ENCODE measurements around the gene MALRD1. TPM values are rescaled to one million over a fixed set of nuclear protein-coding genes. Genes with fewer than 3 reads are reported as not detected.

MALRD1 gene
- total RNA-seq, 2 donors from 2014 or later: 0.26 to 1.3 TPM

- no peak for ATAC-seq
- Histone ChIP-seq H3K4me3 (no peak overlapping the region), H3K36me3 (replicated peaks in 1 of 2; ENCODE audit: insufficient read depth in 1 of 2, low read depth in 2 of 2) (no peaks in the 10 kb centered on the region), H3K27ac (no peak overlapping the region), H3K4me1 (no peaks in the 10 kb centered on the region), H3K27me3 (no peaks in the 10 kb centered on the region), H3K9me3 (no peaks in the 10 kb centered on the region)
- no peak for DNase-seq
- no peak for TF ChIP-seq CTCF (IDR thresholded peaks at IDR 0.05)
- no peak for TF ChIP-seq POLR2A (IDR thresholded peaks at IDR 0.05)
- intact Hi-C loops (cut with DNase I): no loop called here
- WGBS, 2 donors: 4 to 11% methylated on average over 2 of the region's 2 CpGs
These were observed 299.0 kb downstream of the MALRD1 start for GRCh38 chr10:19347621-19348020.

- intact Hi-C loops (cut with DNase I): no loop called here
- 70 to 75% methylated on average over 2 of the region's 2 CpGs for WGBS, 2 donors
- no peaks in the 10 kb centered on the region for H3K9me3 ChIP-seq
These were observed 318.6 kb downstream of the MALRD1 start for GRCh38 chr10:19367176-19367575.

GRCh38 chr10:19373988-19374387, 325.4 kb downstream of the MALRD1 start:
- WGBS, 2 donors: 44 to 56% methylated on average over 3 of the region's 3 CpGs
- Histone ChIP-seq H3K36me3 (replicated peaks in 1 of 2; ENCODE audit: insufficient read depth in 1 of 2, low read depth in 2 of 2) (no peaks in the 10 kb centered on the region), H3K4me3 (no peak overlapping the region), H3K27ac (no peak overlapping the region), H3K4me1 (no peaks in the 10 kb centered on the region), H3K9me3 (no peaks in the 10 kb centered on the region), H3K27me3 (no peaks in the 10 kb centered on the region)
- TF ChIP-seq POLR2A (IDR thresholded peaks at IDR 0.05) (no peak), CTCF (IDR thresholded peaks at IDR 0.05) (no peak)
- DNase-seq (no peak), ATAC-seq (no peak)
- intact Hi-C loops (cut with DNase I): no loop called here

More at GRCh38 chr10:19367176-19367575, 318.6 kb downstream of the MALRD1 start:
- H3K4me3 ChIP-seq: no peak overlapping the region
- no peaks in the 10 kb centered on the region for H3K36me3 ChIP-seq (replicated peaks in 1 of 2; ENCODE audit: insufficient read depth in 1 of 2, low read depth in 2 of 2)
- H3K27me3 ChIP-seq: no peaks in the 10 kb centered on the region
- no peak overlapping the region for H3K27ac ChIP-seq
- no peak for TF ChIP-seq CTCF (IDR thresholded peaks at IDR 0.05)
- no peak for TF ChIP-seq POLR2A (IDR thresholded peaks at IDR 0.05)
- DNase-seq (no peak), ATAC-seq (no peak)
- no peaks in the 10 kb centered on the region for H3K4me1 ChIP-seq

DNA sequence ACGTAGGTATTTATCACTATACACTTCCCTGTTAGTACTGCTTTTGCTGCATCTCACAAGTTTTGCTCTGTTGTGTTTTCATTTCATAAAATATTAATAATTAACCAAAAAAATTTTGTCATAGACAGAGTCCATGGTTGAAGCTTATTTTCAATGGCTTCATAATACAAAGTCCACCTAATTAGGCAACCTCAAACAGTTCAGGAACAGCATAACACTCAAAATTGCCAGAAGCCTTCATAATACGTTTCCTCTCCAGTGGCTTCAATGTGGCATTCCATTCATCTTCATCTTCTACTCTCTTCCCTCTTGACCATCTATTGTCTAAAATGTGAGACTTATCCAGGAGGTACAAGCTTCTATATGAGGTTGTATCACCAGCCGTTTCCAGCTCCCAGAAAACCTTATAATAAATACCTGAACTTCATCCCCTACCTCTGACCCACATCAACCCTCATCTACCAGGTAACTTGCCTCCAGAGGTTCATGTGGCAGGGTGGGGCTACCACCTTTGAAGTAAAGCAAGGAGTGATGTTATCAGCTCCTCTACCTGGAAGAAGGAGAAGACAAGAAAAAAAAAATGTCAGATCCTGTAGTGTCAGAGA, 337.3 kb downstream of the MALRD1 start:
- H3K27me3 ChIP-seq: no peaks in the 10 kb centered on the region
- no peak for TF ChIP-seq POLR2A (IDR thresholded peaks at IDR 0.05)
- no peak for TF ChIP-seq CTCF (IDR thresholded peaks at IDR 0.05)
- DNase-seq (no peak), ATAC-seq (no peak)
- no peaks in the 10 kb centered on the region for H3K4me1 ChIP-seq
- no peak overlapping the region for H3K4me3 ChIP-seq
- no peaks in the 10 kb centered on the region for H3K9me3 ChIP-seq
- intact Hi-C loops (cut with DNase I): no loop called here
- no peaks in the 10 kb centered on the region for H3K36me3 ChIP-seq (replicated peaks in 1 of 2; ENCODE audit: insufficient read depth in 1 of 2, low read depth in 2 of 2)
- WGBS, 2 donors: 44 to 48% methylated on average over 3 of the region's 3 CpGs
- H3K27ac ChIP-seq: no peak overlapping the region

GRCh38 chr10:19408924-19409323, 360.3 kb downstream of the MALRD1 start:
- no peak overlapping the region for H3K4me3 ChIP-seq
- ATAC-seq: no peak
- no peak overlapping the region for H3K27ac ChIP-seq
- H3K36me3 ChIP-seq (replicated peaks in 1 of 2; ENCODE audit: insufficient read depth in 1 of 2, low read depth in 2 of 2): no peaks in the 10 kb centered on the region
- intact Hi-C loops (cut with DNase I): no loop called here
- no peaks in the 10 kb centered on the region for H3K4me1 ChIP-seq
- no peak for DNase-seq
- WGBS, 2 donors: 54 to 57% methylated on average over 1 of the region's 1 CpG
- H3K27me3 ChIP-seq: no peaks in the 10 kb centered on the region
- TF ChIP-seq CTCF (IDR thresholded peaks at IDR 0.05) (no peak), POLR2A (IDR thresholded peaks at IDR 0.05) (no peak)
- no peaks in the 10 kb centered on the region for H3K9me3 ChIP-seq

Measured in body of pancreas (tissue), 4 donors.